COR-L47 (cell line): ENCODE data around the gene ACTN1.
"Not testable (repeated sequence)": the region's sequence is repeated elsewhere in the genome, so short reads cannot be mapped to it uniquely, and the experiment has no call there.

Experiments
- DNase-seq: peaks from one replicate; lab custom pipeline; 2025; lab: John Stamatoyannopoulos, UW

ACTN1 gene

DNA sequence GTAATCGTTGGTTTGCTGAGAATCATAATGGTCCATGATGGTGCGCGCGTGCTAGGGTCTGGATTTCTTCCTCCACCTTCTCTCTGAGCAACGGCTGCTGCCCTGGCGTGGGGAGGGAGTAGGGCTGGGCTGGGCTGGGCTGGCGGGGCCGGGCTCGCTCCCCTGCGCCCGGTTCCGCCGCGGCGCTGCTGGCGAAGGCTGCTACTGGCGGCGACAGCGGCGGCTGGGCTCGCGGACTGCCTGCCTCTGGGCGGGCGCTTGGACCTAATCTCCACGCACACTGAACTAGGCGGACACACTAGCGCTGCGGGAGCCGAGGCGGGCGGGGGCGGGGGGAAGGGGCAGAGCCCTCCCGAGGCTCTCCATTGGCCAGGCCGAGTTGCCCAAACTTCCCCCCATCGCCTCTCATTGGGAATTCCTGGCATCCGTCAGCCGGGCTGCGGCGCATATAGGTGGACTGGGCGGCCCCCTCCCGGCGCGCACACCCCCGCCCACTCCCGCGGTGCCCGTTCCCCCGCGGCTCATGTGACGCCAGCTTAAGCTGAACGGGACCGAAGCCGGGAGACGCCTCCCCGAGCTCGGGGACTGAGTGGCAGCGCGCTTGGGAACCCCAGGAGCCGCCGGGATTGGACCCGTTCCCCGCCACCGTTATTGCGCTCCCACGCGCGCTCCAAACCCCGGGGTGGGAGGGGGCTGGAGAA is at the start of gene ACTN1:
TSS of gene ACTN1 (minus strand) at position 282 of the 701 bp plus-strand sequence. CDS start at position 36, 246 bp downstream.
- DNase-seq: peak; percentile 96

DNA sequence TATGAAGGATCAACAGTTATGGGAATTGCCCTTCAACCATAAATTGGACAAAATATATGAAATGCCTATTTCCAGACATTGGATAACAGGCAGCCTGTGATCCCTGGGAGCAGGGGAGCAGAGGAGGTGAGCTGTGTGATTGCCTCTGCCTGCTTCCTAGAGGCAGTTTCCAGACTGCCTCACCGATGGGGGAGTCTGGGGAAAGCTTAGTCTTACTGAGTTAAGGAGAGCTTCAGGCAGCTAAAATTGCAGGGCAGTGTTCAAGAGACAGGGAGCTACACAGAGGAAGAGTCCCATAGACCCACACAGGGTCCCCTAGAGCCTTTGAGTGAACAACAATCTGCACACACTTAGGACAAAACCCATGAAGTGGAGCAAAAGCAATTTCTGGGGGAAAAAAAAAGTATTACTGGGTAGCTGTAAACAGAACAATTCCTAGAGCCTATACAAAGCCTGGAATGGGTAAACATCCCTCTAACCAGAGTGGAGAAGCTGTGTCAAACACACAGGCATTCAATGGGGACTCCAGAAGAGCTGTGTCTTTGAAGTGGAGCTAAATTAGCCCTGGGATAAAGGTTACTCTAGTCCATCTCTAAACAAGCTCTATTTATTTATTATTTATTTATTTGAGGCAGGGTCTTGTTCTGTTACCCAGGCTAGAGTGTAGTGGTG is 48.3 kb upstream of the ACTN1 start:
- no peak for DNase-seq

DNA sequence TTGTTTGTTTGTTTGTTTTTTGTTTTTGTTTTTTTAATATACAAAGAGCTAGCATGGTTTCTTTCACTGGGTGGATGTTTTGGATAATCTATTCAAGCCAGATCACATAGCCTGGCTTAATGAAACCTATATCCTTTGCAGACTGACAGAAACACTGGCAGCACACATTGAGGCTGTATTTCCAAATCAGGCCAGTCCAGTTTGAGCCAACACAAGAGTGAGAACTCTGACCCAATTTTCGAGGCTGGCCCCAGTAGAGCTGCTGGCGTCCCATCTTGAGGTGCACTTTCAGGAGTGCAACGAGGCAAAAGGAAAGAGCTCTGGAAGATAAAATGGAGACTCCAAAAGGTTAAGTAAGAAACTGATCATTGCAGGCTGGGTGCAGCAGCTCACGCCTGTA is 43.9 kb upstream of the ACTN1 start:
- no peak for DNase-seq

DNA sequence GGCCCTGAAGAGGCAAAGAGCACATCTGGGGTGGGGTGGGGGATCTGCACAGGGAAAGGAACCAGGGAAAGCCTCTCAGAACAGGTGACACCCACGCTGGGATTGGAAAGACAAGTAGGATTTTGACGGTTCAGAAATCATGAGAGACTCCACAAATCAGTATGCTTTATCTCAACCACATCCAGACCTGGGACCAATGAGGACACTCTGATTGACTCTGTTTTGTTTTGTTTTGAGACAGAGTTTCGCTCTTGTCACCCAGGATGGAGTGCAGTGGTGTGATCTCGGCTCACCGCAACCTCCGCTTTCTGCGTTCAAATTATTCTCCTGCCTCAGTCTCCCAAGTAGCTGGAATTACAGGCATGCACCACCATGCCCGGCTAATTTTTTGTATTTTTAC is 43.0 kb upstream of the ACTN1 start:
- not testable (repeated sequence) for DNase-seq

DNA sequence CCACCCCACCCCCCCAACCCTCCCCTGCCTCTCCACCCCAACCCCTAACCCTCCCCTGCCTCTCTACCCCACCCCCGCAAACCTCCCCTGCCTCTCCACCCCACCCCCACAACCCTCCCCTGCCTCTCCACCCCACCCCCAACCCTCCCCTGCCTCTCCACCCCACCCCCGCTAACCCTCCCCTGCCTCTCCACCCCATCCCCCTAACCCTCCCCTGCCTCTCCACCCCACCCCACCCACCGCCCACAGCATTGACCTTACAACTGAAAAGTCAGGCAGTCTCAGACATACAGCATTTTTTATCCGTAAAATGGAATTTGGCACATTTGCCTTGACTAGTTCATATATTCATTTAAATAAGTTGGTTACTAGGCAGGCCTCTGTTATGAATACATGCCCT is 38.6 kb upstream of the ACTN1 start:
- no peak for DNase-seq

DNA sequence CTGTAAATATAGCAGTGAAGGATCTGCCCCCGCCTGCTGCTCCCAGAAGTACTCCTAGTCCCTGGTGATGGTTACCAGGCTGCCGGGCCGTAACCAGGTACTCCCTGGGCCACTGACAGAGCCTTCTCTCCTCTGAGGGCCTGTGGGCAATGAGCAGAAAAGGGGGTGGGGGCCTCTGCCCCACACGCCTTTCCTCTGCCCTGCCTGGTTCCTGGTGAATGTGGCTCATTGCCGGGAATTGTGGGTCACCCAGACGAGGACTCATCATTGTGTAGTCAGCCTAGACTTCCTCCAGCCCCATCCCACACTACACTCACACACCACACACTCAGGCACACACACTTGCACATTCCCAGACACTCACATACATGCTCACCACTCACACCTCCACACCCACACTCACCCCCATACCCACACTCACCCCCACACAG is 35.7 kb upstream of the ACTN1 start:
- no peak for DNase-seq

DNA sequence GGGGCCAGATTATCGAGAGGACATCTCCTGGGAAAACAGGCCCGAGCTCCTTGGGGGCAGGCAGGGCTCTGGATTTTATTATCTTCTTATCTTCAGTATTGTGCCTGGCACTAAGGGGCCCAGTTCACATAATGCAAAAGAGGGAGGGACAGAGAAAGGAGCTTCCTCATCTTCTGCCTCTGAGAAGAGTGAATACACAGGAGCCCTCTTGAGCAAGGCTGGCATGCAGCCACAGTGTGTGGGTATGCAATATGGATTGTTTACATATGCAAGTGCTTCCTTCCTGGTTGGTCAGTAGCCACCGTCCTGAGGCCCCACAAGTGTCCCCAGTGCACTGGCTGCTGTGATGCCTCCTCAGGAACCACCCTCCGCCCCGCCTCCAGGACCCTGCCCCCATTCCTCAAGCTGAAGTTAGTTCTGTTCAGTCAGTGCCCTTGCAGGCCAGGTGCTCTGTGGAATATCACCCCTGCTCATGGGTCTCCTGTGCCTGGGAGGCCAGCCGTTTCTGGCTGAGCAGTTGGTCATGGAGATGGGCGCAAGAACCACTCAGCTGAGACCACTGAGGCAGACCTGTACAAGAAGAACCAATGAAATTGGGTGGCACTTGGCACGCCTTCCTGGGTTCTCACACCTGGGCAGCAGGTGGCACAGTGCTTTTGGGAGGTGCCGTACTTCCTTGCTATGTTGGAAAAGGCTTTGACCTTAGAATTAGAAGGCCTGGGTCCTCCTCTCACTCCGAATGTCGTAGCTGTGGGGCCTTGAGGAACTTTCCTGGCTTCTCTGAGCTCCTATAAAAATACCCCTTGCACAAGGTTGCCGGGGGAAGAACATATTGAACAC is 35.1 kb upstream of the ACTN1 start:
- peak; percentile 1 for DNase-seq

DNA sequence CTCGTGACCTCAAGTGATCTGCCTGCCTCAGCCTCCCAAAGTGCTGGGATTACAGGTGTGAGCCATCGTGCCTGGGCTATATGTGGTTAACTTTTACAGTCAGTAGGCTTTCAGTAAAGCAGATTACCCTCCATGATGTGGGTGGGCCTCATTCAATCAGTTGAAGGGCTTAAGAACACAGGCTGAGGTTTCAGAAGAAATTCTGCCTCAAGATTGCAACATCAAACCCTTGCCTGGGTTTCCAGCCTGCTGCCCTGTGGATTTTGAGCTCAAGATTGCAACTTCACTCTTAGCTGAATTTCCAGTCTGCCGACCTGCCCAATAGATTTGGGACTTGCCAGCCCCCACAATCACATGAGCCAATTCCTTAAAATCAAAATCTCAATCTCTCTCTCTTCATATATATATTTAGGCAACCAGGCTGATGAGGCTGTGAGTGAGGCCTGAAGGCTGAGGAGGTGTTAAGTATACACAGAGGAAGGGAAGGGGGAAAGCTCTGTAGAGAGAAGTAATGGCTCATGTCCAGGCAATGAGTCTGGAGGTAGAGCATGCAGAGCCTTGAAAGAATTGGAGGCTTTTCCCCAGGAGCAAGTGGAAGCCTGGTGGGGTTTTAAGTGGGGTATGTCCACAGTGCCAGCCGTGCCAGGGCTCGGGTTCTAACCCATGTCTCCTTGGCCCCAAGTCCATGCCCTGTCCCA is 33.3 kb upstream of the ACTN1 start:
- no peak for DNase-seq

DNA sequence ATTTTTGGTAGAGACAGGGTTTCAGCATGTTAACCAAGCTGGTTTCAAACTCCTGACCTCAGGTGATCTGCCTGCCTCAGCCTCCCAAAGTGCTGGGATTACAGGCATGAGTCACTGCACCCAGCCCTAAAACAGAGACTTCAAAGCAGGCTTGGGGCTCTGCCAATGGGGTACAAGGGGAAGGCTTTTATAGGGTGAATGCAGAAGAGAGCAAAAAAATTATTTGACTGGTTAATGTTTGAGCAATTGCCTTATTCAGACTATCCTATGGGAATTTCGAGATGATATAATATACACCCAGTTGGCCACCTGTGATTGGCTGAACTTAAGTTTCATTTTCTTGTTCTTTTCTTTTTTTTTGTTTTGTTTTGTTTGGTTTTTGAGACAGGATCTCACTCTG is 31.5 kb upstream of the ACTN1 start:
- DNase-seq: no peak

DNA sequence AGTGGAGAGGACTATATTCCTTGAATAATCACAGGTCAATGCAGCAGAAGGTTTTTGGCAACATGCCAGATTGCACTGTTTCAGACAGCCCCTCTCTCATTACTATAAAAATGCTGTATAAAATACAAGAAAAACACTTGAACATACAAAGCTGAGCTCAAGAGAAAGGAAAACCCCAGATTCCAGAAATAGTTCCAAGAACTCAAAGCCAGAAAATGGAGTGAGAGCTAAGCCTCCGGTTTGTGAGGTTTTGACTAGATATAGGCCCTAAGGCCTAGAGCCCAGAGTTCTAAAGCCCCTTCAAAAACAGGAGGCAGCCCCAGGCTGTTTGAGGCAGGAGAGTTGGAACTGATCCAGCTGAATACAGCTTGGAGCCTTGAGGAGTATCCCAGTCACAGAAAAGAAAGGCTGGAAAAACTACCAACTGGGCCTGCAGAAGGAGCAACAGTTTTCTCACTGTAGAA is 29.4 kb upstream of the ACTN1 start:
- DNase-seq: no peak

DNA sequence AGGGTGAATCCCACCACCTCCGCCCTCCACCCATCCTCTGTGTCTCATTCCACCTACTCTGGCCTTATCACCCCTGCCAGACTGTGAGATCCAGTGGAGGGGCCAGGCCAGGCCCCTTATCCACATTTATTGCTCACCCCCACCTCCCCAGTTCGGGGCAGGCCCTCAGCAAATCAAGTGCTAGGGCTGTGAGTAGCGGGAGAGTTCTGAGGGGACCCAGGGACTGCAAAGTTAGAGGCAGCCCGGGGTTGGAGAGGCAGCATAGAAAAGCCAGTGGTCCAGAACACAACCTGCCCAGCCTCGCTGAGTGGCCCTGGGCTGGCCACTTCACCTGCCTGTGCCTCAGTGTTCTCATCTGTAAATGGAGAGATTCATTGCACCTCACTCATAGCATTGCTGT is 27.2 kb upstream of the ACTN1 start:
- no peak for DNase-seq

DNA sequence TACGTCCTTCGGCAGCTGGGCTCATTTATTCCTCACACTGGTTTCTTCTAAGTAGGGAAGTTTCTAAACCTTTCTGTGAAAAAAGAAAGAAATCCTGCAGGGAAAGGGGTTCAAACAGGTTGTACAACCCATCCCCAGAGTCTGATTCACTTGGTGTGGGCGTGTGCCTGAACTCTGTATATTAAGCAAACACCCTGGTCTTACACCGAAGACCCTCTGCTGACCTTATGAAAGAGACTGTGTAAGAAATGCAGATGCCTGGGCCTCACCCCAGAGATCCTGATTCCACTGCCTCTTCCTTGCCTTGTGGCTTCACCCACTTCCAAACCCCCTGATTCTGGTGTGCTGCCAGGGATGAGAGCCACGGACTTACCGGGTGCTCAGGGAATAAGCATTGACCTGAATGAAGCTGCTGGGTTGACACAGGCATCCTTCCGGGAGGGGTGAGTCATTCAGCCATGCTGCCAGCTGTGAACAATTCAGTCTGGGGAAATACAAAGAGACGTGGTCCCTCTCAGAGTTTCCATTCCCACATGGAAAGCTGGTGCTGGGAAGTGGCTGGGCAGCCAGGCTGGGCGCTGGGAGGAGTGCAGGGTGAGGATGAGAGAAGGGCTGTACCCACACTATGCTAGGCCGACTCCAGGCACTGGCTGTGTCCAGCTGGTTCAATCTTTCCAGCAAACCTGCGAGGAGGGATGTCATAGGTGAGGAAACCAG is 26.5 kb upstream of the ACTN1 start:
- DNase-seq: peak; percentile 8

DNA sequence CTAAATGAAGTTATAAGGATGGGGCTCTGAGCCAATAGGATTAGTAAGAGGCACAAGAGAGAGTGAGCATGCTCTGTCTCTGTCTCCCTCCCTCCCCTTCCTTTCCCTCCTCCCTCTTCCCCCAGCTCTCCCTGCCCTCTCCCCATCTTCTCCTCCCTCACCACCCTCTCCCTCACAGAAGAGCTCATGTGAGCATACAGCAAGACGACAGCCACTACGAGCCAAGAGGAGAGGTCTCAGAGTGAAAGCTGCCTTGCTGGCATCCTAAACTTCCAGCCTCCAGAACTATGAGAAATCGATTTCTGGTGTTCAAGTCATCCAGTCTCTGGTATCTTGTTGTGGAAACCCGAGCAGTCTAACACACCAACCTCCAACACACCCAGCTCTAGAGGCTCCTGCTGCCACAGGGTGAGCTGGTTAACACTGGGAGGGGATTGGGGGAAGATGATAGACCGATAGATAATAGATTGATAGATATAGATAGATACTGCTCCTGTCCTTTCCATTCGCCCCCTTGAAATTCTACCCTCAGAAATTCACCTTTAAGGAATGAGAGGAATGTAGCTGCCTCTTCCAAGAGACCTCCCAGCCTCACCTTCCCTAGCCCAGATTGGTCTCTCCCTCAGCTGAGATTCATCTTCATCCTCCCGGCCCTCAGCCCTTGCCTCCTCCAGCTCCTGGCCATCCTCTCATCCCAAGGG is 25.8 kb upstream of the ACTN1 start:
- DNase-seq: no peak

DNA sequence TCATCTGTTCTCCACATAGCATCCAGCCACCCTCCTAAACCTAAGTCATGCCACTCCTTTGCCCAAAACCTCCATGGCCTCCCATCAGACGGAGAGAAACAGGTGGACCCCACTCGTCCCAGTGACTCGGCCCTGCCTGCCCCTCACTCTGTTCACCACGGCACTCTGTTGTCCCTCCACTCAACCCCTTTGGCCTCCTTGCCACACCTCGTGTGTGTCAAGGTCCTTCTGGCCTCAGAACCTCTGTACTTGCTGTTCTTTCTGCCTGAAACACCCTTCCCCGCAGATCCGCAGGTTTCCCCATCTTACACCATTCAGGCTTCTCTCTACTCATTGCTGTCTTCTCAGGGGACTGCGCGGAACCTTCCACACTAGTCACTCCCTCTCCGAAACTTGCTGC is 24.5 kb upstream of the ACTN1 start:
- DNase-seq: no peak

DNA sequence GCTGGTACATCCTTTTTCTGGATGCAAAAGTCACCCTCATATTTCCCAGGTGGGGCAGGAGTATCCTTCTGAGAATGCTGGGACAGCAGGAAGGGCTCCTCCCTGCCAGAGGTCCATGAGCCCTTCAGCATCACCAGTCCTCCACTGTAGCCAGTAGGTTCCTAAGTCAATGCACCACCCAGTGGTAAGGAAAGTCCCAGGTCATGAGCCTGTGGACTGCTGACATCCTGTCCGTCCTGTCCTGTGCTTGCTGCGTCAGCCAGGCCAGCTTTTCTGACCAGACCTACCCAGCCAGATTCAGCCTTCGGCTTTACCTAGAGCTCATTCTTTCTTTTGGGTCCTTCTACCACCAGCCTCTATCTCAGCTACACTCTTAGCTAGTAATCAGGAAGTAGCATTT is 23.0 kb upstream of the ACTN1 start:
- no peak for DNase-seq

DNA sequence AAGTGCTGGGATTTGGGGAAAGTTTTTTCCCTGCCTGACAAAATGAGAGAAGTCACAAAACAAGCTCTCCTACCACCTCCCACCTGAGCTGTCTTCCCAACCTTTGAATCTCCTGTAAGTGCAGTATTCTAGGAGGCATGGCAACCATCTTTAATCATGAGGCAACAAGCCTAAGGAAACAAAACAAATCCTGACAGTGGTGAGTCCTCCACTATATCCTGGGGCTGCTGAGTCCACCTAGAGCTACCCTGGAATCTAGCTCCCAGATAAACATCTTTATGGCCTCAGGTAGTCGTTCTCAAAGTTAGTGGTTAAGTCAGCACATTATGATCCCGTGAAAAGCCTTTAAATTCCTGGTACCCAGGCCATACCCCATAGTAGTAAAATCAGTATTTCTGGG is 22.3 kb upstream of the ACTN1 start:
- no peak for DNase-seq

DNA sequence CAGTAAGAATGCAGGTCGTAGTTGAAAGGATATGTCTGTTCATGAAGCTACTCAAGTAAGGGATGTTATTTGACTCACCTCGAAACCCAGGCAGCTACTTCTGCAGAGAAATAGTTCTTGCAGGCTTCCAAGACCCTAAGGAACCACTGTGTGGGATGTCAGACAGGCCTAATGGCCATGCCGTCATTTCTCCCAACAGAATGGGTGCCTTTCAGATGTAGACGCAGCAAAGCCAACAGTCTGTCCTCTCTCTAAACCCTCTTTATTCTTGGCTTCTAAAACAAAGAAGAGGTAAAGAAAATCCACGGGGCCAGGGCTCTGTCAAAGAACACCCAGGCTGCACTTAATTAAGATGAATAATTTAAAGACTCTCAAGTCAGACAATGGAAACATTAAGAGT is 19.0 kb upstream of the ACTN1 start:
- DNase-seq: no peak

DNA sequence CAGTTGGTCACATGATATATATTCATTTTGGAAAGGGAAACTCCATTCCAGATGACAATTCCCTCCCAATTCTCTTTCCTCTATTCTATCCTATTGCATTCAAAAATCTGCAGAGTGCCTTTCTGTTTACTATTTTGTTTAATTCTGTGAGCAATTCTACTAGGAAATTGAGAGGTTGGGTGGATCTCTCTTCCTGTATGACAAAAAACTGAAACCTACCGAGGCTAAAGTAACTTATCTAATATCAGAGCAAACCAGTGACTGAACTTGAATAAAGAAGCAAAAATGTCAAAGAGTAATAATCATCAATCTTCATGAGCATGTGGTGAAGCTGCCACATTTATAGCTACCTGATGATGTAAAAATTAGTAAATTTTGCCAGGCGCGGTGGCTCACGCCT is 16.6 kb upstream of the ACTN1 start:
- DNase-seq: no peak

DNA sequence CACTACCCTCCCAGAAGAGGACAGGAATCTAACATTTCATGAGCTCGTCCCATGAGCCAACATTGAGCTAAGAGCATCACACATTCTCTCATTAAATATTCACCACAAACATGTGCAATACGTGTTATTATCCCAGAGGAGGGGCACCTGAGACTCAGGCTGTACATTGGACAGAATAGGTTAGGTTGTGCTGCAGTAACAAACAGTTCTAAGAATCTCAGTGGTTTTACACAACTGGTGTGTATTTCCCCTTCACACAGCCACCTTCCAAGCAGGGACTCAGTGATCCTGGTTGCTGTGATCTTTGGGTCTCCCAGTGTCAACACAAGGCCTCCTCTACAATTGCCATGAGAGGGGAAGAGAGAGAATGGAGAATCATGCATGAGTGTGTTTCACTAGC is 15.0 kb upstream of the ACTN1 start:
- DNase-seq: no peak

DNA sequence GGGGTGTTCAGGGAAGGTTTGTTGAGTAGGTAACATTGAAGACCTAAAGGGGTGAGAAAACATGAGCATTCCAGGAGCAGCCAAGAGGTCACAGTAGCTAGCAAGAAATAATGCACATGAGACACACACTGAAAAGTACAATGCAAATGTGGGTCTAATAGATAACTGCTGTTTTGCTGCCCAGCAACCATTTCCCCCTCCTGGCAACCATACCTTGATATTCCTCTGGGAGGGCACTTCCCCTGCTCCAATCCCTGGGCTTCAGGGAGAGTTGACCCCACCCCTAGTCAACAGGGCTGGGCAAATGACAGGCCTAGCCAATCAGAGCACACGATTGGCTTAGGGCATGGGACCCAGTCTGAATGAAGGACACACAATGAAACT is 8.5 kb upstream of the ACTN1 start:
- no peak for DNase-seq
